Urinary bladder (tissue), 4 donors: Measurements from ENCODE around the gene BEND3. TPM values are rescaled to one million over a fixed set of nuclear protein-coding genes. Genes with fewer than 3 reads are reported as not detected.

Experiments
- DNase-seq: peaks from one replicate; pipeline ENCODE4 v3.0.0-alpha.2; 2015; ENCODE audit errors: extremely low spot score
- H3K27ac ChIP-seq: one replicate; pipeline ENCODE4 v1.5.1; 2013; ENCODE audit warnings: low read depth, mild to moderate bottlenecking, moderate library complexity
- H3K36me3 ChIP-seq: one replicate; pipeline ENCODE4 v1.6.1; 2013; ENCODE audit warnings: mild to moderate bottlenecking, moderate library complexity; ENCODE audit not compliant: insufficient read depth
- H3K4me1 ChIP-seq: one replicate; pipeline ENCODE4 v1.6.1; 2013; ENCODE audit warnings: mild to moderate bottlenecking, moderate library complexity; ENCODE audit not compliant: insufficient read depth
- H3K4me3 ChIP-seq: one replicate; pipeline ENCODE4 v1.5.1; 2013; ENCODE audit warnings: low read depth, low read length
- WGBS: extraction: QIAGEN DNeasy Blood & Tissue Kit; methylation state at CpG from one replicate; pipeline ENCODE4 v1.1.7; 2013; 5-methylcytosine and 5-hydroxymethylcytosine counted together
- polyA plus RNA-seq: library from polyadenylated mRNA; stranded (reverse); fragments of 200-250 nt; gene quantifications from one replicate; pipeline ENCODE4 v1.2.3, GENCODE V29; 2013
- total RNA-seq: library from RNA; depleted of rRNA; stranded (reverse); fragments of >200 nt; gene quantifications from one replicate; pipeline ENCODE4 v1.2.3, GENCODE V29; 2014
- donor health status: healthy with polysubstance abuse.
- donor health status: healthy.

The BEND3 gene
- total and polyA plus RNA-seq, 2 donors, result 1.0 to 3.0 TPM

GRCh38 chr6:107115695-107116327 lies 496 bp upstream of the BEND3 start:
- WGBS, result under 1% methylated on average over 45 of the region's 45 CpGs
- Histone ChIP-seq H3K4me1 (no peaks in the 10 kb centered on the region), H3K4me3 (peak overlapping the region; percentile 94), H3K27ac (no peak overlapping the region), H3K36me3 (no peaks in the 10 kb centered on the region)
- DNase-seq, result no peak

- no peak for DNase-seq
- 3% methylated on average over 114 of the region's 116 CpGs for WGBS
- Histone ChIP-seq H3K36me3 (no peaks in the 10 kb centered on the region), H3K27ac (no peak overlapping the region), H3K4me3 (peak overlapping the region; percentile 94), H3K4me1 (no peaks in the 10 kb centered on the region)
These were observed 946 bp downstream of the BEND3 start for GRCh38 chr6:107114213-107114925.

- H3K4me3 ChIP-seq, result no peak overlapping the region
- 92% methylated on average over 1 of the region's 1 CpG for WGBS
- no peak overlapping the region for H3K27ac ChIP-seq
- no peaks in the 10 kb centered on the region for H3K36me3 ChIP-seq
- no peaks in the 10 kb centered on the region for H3K4me1 ChIP-seq
- no peak for DNase-seq
These were observed 5.1 kb downstream of the BEND3 start for GRCh38 chr6:107110200-107110599.

GRCh38 chr6:107108201-107108890 lies 7.0 kb downstream of the BEND3 start:
- Histone ChIP-seq H3K4me3 (no peak overlapping the region), H3K4me1 (no peaks in the 10 kb centered on the region), H3K27ac (no peak overlapping the region), H3K36me3 (no peaks in the 10 kb centered on the region)
- no peak for DNase-seq
- WGBS, result 87% methylated on average over 17 of the region's 17 CpGs

- no peaks in the 10 kb centered on the region for H3K36me3 ChIP-seq
- H3K27ac ChIP-seq, result no peak overlapping the region
- H3K4me3 ChIP-seq, result no peak overlapping the region
- no peak for DNase-seq
- WGBS, result 93% methylated on average over 4 of the region's 4 CpGs
- no peaks in the 10 kb centered on the region for H3K4me1 ChIP-seq
These were observed 7.5 kb downstream of the BEND3 start for GRCh38 chr6:107107791-107108190.

- WGBS, result 81% methylated on average over 3 of the region's 3 CpGs
- DNase-seq, result no peak
- Histone ChIP-seq H3K36me3 (no peaks in the 10 kb centered on the region), H3K27ac (no peak overlapping the region), H3K4me1 (no peaks in the 10 kb centered on the region), H3K4me3 (no peak overlapping the region)
These were observed 9.2 kb downstream of the BEND3 start for GRCh38 chr6:107106165-107106564.

- WGBS, result 87% methylated on average over 7 of the region's 7 CpGs
- DNase-seq, result no peak
- H3K4me1 ChIP-seq, result no peaks in the 10 kb centered on the region
- no peak overlapping the region for H3K27ac ChIP-seq
- H3K4me3 ChIP-seq, result no peak overlapping the region
- no peaks in the 10 kb centered on the region for H3K36me3 ChIP-seq
These were observed 9.7 kb downstream of the BEND3 start for GRCh38 chr6:107105511-107106116.

- Histone ChIP-seq H3K4me1 (no peaks in the 10 kb centered on the region), H3K36me3 (no peaks in the 10 kb centered on the region), H3K4me3 (no peak overlapping the region), H3K27ac (no peak overlapping the region)
- 93% methylated on average over 6 of the region's 6 CpGs for WGBS
- no peak for DNase-seq
These were observed 12.2 kb downstream of the BEND3 start for GRCh38 chr6:107103082-107103481.

GRCh38 chr6:107102414-107102805 lies 12.9 kb downstream of the BEND3 start:
- no peak for DNase-seq
- Histone ChIP-seq H3K36me3 (no peaks in the 10 kb centered on the region), H3K4me3 (no peak overlapping the region), H3K4me1 (no peaks in the 10 kb centered on the region), H3K27ac (no peak overlapping the region)
- WGBS, result 88% methylated on average over 7 of the region's 7 CpGs

- WGBS, result 86% methylated on average over 9 of the region's 9 CpGs
- H3K4me3 ChIP-seq, result no peak overlapping the region
- DNase-seq, result no peak
- no peaks in the 10 kb centered on the region for H3K4me1 ChIP-seq
- no peak overlapping the region for H3K27ac ChIP-seq
- H3K36me3 ChIP-seq, result no peaks in the 10 kb centered on the region
These were observed 13.5 kb downstream of the BEND3 start for GRCh38 chr6:107101686-107102413.

- no peak for DNase-seq
- H3K36me3 ChIP-seq, result no peaks in the 10 kb centered on the region
- no peaks in the 10 kb centered on the region for H3K4me1 ChIP-seq
- no peak overlapping the region for H3K4me3 ChIP-seq
- no peak overlapping the region for H3K27ac ChIP-seq
These were observed 14.1 kb downstream of the BEND3 start for GRCh38 chr6:107101211-107101610.

- H3K4me1 ChIP-seq, result no peaks in the 10 kb centered on the region
- H3K27ac ChIP-seq, result no peak overlapping the region
- H3K36me3 ChIP-seq, result no peaks in the 10 kb centered on the region
- no peak overlapping the region for H3K4me3 ChIP-seq
- 90% methylated on average over 14 of the region's 14 CpGs for WGBS
- no peak for DNase-seq
These were observed 16.6 kb downstream of the BEND3 start for GRCh38 chr6:107098436-107099307.
